Smooth muscle cell (in vitro differentiated cells): ENCODE measurements around the gene SIPA1L2. TPM values are rescaled to one million over a fixed set of nuclear protein-coding genes. Genes with fewer than 3 reads are reported as not detected.

Experiments
- DNase-seq: peaks from one replicate; lab custom pipeline; 2025; ENCODE audit not compliant: unreplicated experiment; lab: John Stamatoyannopoulos, UW
- H2AFZ ChIP-seq: fragments of 200-600 bp; sonication (generic); 2 replicates; pipeline ENCODE4 v1.6.0; 2016; ENCODE audit warnings: antibody characterized with exemption, low read depth, mild to moderate bottlenecking
- H3F3A ChIP-seq: fragments of 200-600 bp; sonication (generic); 2 replicates; pipeline ENCODE4 v1.6.0; 2017; ENCODE audit warnings: antibody characterized with exemption, low read depth
- H3K27ac ChIP-seq: fragments of 200-600 bp; sonication (generic); 2 replicates; pipeline ENCODE4 v1.5.1; 2016; ENCODE audit warnings: low read depth, mild to moderate bottlenecking
- H3K27me3 ChIP-seq: fragments of 200-600 bp; sonication (generic); 2 replicates; pipeline ENCODE4 v1.6.1; 2016; ENCODE audit warnings: low read depth, mild to moderate bottlenecking
- H3K36me3 ChIP-seq: fragments of 200-600 bp; sonication (generic); 2 replicates; pipeline ENCODE4 v1.5.1; 2016; ENCODE audit warnings: low read depth
- H3K4me1 ChIP-seq: fragments of 200-600 bp; sonication (generic); 2 replicates; pipeline ENCODE4 v1.5.1; 2016; ENCODE audit warnings: low read depth
- H3K4me2 ChIP-seq: fragments of 200-600 bp; sonication (generic); 2 replicates; pipeline ENCODE4 v1.6.0; 2016; ENCODE audit warnings: mild to moderate bottlenecking
- H3K4me3 ChIP-seq: fragments of 200-600 bp; sonication (generic); 2 replicates; pipeline ENCODE4 v1.5.1; 2016; ENCODE audit warnings: mild to moderate bottlenecking
- H3K79me2 ChIP-seq: fragments of 200-600 bp; sonication (generic); 2 replicates; pipeline ENCODE4 v1.6.0; 2016; ENCODE audit warnings: low read depth, mild to moderate bottlenecking
- H3K9ac ChIP-seq: fragments of 200-600 bp; sonication (generic); 2 replicates; pipeline ENCODE4 v1.6.0; 2016; ENCODE audit warnings: low read depth
- H3K9me3 ChIP-seq: fragments of 200-600 bp; sonication (generic); replicated peaks from 2 replicates; pipeline ENCODE4 v1.5.1; 2016; ENCODE audit warnings: low read depth
- H4K20me1 ChIP-seq: fragments of 200-600 bp; sonication (generic); 2 replicates; pipeline ENCODE4 v1.6.0; 2016; ENCODE audit warnings: low read depth
- CTCF ChIP-seq: fragments of 200-600 bp; sonication (generic); IDR thresholded peaks from 2 replicates; pipeline ENCODE4 v1.5.1; 2017; ENCODE audit warnings: borderline replicate concordance, mild to moderate bottlenecking, antibody characterized with exemption; ENCODE audit not compliant: insufficient read depth, poor library complexity, severe bottlenecking
- WGBS: methylation state at CpG from one replicate; pipeline ENCODE4 v1.1.7; 2016; ENCODE audit warnings: low lambda C conversion rate; 5-methylcytosine and 5-hydroxymethylcytosine counted together
- polyA plus RNA-seq: library from polyadenylated mRNA; unstranded; fragments of >200 nt; fragmentation: Nextera tagmentation; extraction: Ambion mirVana; gene quantifications from 2 replicates; pipeline ENCODE4 v1.2.1, GENCODE V29; 2016
- total RNA-seq: library from RNA; depleted of rRNA; stranded (reverse); fragments of >200 nt; gene quantifications from 2 replicates; pipeline ENCODE4 v1.2.3, GENCODE V29; 2014

SIPA1L2 gene
- total and polyA plus RNA-seq, 2 experiments from 2014 or later = 18.9 to 37.0 TPM

DNA sequence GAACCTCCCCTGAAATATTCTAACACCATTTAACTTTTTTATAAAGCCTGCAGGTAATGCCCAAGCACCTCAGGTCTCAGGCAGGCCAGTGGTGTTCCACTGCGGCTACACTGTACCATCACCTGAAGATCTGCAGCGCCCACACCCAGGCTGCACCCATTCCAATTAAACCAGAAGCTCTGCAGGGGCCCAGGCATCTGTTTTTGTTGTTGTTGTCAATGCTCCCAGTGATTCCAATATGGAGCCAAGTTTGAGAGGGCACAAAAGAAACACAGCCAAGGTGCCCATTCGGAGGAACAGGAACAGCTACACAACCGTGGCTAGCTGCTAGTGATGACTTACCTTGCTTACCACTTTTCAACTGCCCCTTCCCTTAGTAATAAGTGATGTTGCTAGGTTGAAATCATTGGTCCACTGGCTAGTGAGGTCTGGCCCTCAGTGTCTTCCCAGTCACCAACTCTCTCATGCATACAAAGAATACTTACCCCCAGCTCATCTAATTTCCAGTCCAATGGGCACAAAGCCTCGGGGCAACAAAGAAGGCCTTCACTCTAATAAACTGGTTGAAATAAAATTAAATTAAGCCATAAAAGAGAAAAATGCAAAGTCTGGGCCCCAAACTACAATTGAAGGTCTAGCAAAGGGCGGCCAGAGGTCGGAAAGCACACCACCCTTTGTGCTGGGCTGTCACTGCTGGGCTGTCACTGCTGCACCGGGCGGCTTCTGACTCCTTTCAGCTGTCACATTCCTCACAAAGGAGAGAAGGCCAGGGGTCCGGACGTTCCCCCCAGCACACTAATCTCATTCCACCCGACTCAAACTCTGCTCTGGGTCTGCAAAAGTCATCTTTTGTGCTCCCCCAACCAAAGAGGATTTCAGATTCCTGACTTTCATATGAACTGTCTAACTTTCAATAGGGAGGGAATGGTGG is 34.9 kb downstream of the SIPA1L2 start:
- no peaks in the 10 kb centered on the region for H3K36me3 ChIP-seq
- H4K20me1 ChIP-seq = peaks cover 23% of the 10 kb centered on the region
- no peak for TF ChIP-seq CTCF
- no peaks in the 10 kb centered on the region for H3K27me3 ChIP-seq
- H3K27ac ChIP-seq = peak overlapping the region; percentile 90
- no peak for DNase-seq
- H3F3A ChIP-seq = peaks cover 4% of the 10 kb centered on the region
- H2AFZ ChIP-seq = no peak overlapping the region
- peak overlapping the region; percentile 70 for H3K9ac ChIP-seq
- peak overlapping the region; percentile 75 for H3K4me2 ChIP-seq
- no peaks in the 10 kb centered on the region for H3K9me3 ChIP-seq
- 70% methylated on average over 12 of the region's 12 CpGs for WGBS
- H3K79me2 ChIP-seq = peaks cover 96% of the 10 kb centered on the region
- no peak overlapping the region for H3K4me3 ChIP-seq
- H3K4me1 ChIP-seq = peaks cover 42% of the 10 kb centered on the region

GRCh38 chr1:232593717-232594502 is 36.0 kb downstream of the SIPA1L2 start:
- peak overlapping the region; percentile 75 for H3K4me2 ChIP-seq
- no peak for TF ChIP-seq CTCF

DNA sequence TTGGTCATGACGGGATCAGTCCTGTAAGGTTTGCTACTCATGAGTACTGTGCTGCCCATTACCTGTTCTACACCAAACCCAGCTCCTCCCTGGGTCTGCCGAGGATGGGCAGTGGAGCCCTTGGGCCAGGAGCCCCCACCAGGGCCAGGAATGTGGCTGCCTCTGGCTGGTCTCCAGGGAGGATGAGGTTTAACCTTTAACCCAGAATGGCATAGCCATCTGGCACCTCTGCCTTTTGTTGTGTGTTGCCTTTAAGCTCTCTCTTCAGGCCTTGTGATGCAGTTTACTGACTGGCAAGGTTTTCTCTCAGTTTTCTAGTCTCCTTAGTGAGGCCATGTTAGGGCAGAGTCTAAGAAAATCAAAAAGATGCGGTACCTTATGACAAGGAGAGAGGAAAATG is 38.6 kb downstream of the SIPA1L2 start:
- Histone ChIP-seq H3K4me2 (no peak overlapping the region), H3K4me3 (no peak overlapping the region), H3K27ac (peak overlapping the region; percentile 63), H3F3A (peaks cover 7% of the 10 kb centered on the region), H3K36me3 (no peaks in the 10 kb centered on the region), H3K79me2 (peaks cover 97% of the 10 kb centered on the region), H3K9ac (no peak overlapping the region), H3K27me3 (no peaks in the 10 kb centered on the region), H4K20me1 (peaks cover 9% of the 10 kb centered on the region), H3K9me3 (no peaks in the 10 kb centered on the region), H3K4me1 (peaks cover 43% of the 10 kb centered on the region), H2AFZ (no peak overlapping the region)
- 85% methylated on average over 3 of the region's 3 CpGs for WGBS
- DNase-seq = no peak
- no peak for TF ChIP-seq CTCF

More at GRCh38 chr1:232593717-232594502, 36.0 kb downstream of the SIPA1L2 start:
- Histone ChIP-seq H4K20me1 (peaks cover 18% of the 10 kb centered on the region), H3K9me3 (no peaks in the 10 kb centered on the region), H3K4me3 (no peak overlapping the region), H3K36me3 (no peaks in the 10 kb centered on the region), H2AFZ (no peak overlapping the region), H3K79me2 (peaks cover 96% of the 10 kb centered on the region), H3K4me1 (peaks cover 45% of the 10 kb centered on the region), H3K27ac (peak overlapping the region; percentile 90), H3K9ac (peak overlapping the region; percentile 70), H3K27me3 (no peaks in the 10 kb centered on the region), H3F3A (peaks cover 7% of the 10 kb centered on the region)
- no peak for DNase-seq
- WGBS = 44% methylated on average over 14 of the region's 14 CpGs
